NOMO-1 treated with dmso at 0.1 percent for 144 hours (cell line): ENCODE measurements around the gene ACTA2.

Source experiments
- DNase-seq: peaks from one replicate; lab custom pipeline; 2025; ENCODE audit not compliant: unreplicated experiment; lab: John Stamatoyannopoulos, UW

Gene ACTA2

GRCh38 chr10:88982366-88982765 lies 29.8 kb upstream of the ACTA2 start:
- DNase-seq, result no peak

DNA sequence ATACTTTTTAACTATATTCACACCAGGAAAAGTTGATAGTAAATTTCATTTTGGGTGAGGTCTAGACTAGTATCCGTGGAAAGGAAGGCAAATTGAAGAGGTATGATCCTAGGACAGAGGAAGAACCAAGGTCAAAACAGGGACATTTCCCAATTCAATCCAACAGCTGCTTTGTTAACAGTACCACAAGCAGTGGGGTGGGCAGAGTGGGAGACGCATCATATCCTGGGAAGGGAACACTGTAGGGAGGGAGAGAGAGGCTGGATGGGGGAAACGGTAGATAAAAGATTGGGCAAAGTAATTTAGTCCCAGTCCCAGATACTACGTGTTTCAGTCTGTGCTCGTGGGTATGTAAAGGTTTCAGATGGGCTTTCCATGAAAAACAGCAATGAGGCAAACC lies 28.9 kb upstream of the ACTA2 start:
- DNase-seq, result no peak

- no peak for DNase-seq
Measured at GRCh38 chr10:88980800-88981199, 28.2 kb upstream of the ACTA2 start.

GRCh38 chr10:88980247-88980646 lies 27.7 kb upstream of the ACTA2 start:
- DNase-seq, result no peak

- DNase-seq, result no peak
Measured at GRCh38 chr10:88979603-88980002, 27.0 kb upstream of the ACTA2 start.

DNA sequence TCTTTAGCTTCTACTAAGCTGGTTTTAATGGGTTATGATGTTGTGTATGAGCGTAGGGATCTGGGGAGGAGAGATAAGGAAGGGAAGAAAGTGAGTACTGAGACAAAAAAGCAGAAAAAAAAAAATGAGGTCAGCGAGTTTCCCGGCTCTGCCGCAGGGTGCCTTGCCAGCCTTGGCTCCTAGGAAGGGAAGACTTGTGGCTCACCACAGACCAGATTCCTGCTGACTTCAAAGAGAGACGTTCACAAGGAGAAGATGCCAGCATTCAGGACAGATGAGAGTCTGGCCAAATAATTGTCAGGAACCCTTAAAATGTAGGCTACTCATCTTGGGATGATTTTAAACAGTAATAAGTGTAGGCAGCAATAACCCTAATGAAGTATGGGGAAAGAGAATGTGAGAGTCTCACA lies 26.6 kb upstream of the ACTA2 start:
- no peak for DNase-seq

- DNase-seq, result no peak
Measured at GRCh38 chr10:88978463-88978862, 25.9 kb upstream of the ACTA2 start.

DNA sequence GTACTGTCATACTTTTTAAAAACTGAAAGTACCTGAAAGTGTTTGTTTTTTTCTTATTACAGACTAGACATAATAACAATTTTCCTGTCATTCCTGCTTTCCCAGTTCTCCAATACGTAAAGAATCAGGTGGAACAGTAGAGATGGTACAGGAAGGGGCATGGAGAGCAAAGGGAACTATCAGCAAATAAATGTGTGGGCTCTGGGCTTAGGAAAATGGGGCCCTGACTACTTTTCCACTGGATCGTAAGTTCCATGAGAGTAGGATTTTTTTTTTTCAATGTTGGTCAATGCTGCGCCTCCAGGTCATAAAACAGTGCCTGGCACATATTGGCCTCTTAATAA lies 22.8 kb upstream of the ACTA2 start:
- DNase-seq, result no peak

DNA sequence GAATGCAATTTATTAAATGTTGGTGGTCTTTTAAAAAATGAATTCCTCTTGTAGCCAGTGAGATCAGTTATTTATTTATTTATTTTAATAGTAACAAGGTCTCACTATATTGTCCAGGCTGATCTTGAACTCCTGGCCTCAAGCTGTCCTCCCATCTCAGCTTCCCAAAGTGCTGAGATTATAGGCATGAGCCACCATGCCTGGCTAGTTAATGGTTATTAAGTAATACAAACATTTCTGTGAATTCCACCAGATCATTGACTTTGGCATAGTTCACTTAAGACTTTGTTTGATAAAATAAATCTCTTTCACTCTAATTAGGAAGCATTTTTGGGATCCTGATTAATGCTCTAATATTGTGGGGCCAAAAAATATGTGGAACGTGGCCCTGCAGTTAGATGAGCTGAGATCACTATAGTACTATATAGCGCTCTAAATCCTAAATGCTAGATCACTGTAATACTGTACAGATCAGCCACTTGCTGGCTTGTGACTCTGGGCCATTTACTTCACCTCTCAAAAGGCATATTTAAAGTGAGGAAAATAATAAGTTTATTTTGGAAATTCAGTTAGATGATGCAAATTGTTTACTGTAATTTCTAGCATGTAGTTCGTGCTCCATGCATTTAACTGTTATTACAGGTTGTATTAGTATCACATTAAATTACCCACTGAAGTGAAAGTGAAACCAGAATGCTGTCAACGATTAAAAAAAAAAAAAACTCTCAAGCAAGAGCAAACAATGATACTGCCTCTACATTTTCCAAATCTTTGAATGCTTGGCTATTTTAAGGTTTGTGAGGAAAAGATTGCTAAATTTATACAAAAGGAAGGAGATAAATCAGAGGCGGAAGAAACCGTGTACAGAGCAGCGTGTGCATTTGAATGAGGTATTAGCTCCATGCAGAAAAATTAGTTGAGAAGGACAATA lies 22.1 kb upstream of the ACTA2 start:
- no peak for DNase-seq

DNA sequence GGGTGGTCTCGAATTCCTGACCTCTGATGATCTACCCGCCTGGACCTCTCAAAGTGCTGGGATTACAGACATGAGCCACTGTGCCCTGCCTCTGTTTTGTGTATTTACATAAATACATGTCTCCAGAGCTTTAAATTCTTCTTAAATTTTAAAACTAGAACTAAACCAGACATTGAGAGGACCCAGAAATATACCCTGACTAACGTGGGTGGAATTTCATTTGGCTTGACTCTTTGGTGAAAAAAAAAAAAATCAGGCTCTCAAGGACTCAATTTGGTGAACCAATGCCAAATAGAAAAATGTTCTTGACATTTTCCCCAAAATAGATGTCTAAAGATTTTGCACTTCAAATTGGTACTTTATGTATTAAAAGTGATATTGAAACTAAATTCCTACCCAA lies 21.4 kb upstream of the ACTA2 start:
- DNase-seq, result no peak

DNA sequence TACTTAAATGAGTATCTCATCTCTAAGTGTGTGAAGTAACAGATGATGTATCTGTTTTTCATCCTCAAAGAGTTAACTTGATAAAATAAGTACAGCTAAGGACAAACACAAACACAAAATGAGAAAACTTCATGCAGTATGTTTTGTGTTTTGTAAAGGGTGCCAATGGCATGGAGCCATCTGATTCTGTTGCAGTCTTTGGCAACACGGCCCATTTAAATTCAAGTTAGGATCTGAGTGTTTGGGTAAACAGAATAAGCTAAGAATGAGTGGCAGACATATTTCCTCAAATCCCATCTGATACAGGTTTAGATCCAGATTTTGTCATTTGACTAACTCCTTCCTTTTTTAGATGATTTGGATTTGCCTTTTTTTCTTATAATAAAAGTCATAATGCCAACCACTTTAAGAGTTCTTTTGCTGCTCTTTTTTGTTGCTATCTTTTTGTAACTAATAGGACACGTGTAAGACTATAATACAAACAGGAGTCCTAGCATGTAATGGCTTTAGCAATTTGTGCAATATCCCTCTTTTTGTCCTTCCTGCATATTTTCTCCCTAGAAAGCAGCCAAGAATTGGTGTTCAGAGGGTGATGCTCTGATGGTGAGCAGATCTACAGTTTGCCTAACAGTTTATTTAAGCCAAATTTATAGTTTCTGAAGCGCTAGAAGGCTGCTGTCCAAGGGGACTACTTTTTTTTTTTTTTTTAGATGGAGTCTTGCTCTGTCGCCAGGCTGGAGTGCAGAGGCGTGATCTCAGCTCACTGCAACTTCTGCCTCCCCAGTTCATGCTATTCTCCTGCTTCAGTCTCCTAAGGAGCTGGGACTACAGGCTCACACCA lies 18.9 kb upstream of the ACTA2 start:
- DNase-seq, result no peak

- DNase-seq, result no peak
Measured at GRCh38 chr10:88968391-88968790, 15.8 kb upstream of the ACTA2 start.

DNA sequence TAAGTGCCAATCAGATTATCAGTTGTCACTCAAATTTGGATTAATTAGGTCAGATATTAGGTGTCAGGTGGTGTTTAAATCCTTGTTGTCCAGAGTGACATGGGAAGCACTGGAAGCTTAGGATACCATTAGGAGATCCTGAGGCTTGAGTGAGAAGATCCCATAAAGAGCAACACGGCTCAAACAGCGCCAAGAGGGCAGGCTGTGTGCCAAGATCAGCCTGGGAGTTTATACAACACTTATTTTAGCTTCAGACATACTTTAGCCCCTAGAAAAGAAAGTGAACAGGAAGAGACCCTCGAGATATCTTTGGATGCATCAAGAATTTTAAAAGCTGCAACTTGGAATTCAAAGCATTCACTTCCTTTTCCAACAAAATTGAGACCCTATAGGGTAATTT lies 14.2 kb upstream of the ACTA2 start:
- no peak for DNase-seq

- DNase-seq, result no peak
Measured at GRCh38 chr10:88964869-88965415, 12.4 kb upstream of the ACTA2 start.

- DNase-seq, result no peak
Measured at GRCh38 chr10:88964360-88964759, 11.8 kb upstream of the ACTA2 start.

DNA sequence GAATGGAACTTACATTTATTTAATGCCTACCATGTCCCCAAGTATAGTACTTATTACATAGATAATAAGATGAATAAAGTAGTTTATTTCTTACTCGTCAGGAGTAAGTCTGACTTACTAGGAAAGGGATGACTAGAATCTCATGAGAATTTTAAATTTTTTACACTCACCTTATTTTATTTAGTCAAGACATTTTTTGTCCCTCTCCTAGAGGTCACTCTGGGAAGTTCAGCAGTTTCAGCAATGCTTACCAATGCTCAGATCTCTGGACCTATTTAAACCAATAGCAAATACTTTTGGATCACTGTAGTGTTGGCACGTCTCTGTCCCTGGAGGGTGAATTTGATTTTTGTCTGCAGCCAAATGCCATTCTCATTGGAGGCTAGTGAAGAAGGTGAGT lies 10.7 kb upstream of the ACTA2 start:
- no peak for DNase-seq

DNA sequence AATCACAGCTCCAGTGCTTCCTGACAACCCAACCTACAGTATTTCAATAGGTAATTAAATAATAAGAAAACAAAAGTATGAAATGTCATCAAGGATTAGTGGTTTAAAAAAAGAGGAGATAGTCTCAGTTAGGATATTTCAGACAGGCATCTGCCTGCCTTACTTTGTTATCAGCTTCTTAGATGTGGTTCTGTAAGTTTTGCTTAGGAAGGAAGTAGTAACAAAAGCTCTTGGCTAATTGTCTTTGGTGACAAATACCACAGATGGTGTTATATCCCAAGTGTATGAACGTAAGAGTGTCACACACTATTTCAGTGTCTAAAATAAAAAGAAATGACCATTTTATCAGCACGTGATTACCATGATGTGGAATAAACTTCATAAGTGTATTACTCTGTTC lies 9.8 kb upstream of the ACTA2 start:
- DNase-seq, result no peak

DNA sequence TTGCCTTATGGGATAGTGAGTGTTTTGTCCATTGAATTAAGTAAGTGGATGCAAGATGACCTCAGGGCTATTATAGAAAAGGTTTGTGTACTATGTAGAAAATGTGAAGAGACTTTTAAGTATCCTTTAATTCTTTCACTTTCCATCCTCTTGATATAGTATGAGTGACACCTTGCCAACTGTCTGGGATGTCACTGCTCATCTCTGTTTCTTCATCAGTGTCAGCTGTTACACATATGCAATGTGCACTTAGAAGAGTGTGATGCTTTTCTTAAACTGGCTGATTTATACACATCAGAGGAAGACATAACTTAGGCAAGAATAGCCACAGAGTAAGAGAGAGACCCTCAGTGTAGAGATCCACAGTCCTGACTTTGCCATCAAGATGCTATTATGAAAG lies 8.7 kb upstream of the ACTA2 start:
- no peak for DNase-seq

- DNase-seq, result no peak
Measured at GRCh38 chr10:88960802-88961201, 8.2 kb upstream of the ACTA2 start.

DNA sequence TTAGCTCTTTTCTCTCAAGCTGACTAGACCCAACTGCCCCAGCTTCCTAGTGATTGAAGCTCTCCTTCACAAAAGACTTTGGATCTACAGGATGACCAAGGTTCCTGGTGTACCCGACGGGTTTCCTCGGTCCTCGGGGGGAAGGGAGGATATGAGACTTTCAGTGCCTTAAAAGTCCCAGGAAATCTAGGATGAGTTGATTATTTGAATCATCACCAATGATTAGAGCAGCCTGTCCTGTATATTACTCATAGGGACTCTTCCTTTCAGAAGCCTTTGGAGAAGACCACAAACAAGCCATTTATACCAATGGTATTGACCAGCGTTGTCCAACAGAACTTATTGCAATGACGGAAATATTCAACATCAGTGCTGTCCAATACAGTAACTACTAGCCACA lies 6.1 kb upstream of the ACTA2 start:
- DNase-seq, result no peak

DNA sequence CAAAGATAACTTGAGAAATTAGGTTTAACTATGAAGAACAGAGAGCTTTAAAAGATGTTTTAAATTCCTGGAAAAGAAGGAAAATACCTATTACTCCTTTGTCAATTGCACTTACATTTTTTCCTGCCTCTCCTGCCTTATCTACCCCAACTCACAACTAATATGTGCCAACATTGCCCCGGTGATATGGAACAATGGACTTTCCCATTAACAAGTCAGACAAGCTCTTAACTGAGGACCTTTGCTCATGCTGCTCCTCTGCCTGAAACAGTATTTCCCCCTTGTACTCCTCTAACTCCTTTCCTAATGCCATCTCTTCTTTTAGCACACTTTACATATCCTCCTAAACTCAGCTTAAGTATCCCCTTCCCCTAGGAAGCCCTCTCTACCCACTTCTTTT lies 4.8 kb upstream of the ACTA2 start:
- DNase-seq, result no peak

- DNase-seq, result no peak
Measured at GRCh38 chr10:88954458-88955083, 2.0 kb upstream of the ACTA2 start.
